G401 (cell line): ENCODE data around the gene MBOAT1. TPM values are rescaled to one million over a fixed set of nuclear protein-coding genes. Genes with fewer than 3 reads are reported as not detected.
"Not testable (repeated sequence)": the region's sequence is repeated elsewhere in the genome, so short reads cannot be mapped to it uniquely, and the experiment has no call there.

Experiments used
- DNase-seq: peaks from one replicate; pipeline ENCODE4 v3.0.0-alpha.2; 2015; ENCODE audit warnings: low spot score
- in situ Hi-C: cut with HindIII; loops from 2 replicates; pipeline ENCODE4 v1.10.0; 2016; ENCODE audit warnings: low sequenced_read_pairs, mixed read lengths
- total RNA-seq: library from RNA; depleted of rRNA; stranded (reverse); fragments of >200 nt; shearing (Covaris generic); gene quantifications from 2 replicates; pipeline ENCODE4 v1.2.3, GENCODE V29; 2014

The MBOAT1 gene
- total RNA-seq, 1 experiment from 2014 or later: 1.9 TPM

DNA sequence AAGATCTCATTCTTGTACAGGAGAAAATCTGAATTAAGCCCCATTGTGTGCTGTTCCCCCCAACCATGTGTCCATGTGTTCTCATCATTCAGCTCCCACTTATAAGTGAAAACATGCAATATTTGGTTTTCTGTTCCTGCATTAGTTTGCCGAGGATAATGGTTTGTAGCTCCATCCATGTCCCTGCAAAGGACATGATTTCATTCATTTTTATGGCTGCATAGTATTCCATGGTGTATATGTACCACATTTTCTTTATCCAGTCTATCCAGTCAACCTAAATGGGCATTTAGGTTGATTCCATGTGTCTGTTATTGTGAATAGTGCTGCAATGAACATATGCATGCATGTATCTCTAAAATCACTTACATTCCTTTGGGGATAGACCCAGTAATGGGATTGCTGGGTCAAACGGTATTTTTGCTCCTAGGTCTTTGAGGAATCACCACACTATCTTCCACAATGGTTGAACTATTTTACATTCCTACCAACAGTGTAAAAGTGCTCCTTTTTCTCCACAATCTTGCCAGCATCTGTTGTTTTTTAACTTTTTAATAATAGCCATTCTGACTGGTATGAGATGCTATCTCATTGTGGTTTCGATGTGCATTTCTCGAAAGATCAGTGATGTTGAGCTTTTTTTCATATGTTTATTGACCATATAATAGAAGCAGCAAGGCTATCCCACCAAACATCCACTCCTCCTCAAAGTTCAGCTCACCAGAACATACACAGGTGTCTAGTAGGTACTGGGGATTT, 32.8 kb downstream of the MBOAT1 start:
- in situ Hi-C loops, DNase-seq: not testable (repeated sequence)

DNA sequence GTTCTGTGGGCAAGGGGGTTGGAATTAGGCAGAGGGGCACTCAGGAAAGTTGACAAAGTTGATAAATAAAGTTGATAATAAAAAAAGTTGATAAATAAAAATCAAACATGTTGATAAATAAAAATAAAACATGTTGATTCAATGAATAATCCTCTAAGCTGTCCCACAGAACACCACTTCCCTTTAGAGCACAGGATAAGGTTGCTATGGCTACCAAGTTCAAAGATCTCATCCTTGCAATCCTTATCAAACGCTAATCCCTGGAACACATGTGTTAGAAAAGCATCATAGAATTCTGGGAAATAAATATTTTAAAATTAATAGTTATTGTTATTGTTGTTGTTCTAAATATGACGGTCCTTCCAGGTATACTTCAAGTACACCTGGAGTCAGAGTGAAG, 33.9 kb downstream of the MBOAT1 start:
- in situ Hi-C loops: no loop called here
- no peak for DNase-seq

DNA sequence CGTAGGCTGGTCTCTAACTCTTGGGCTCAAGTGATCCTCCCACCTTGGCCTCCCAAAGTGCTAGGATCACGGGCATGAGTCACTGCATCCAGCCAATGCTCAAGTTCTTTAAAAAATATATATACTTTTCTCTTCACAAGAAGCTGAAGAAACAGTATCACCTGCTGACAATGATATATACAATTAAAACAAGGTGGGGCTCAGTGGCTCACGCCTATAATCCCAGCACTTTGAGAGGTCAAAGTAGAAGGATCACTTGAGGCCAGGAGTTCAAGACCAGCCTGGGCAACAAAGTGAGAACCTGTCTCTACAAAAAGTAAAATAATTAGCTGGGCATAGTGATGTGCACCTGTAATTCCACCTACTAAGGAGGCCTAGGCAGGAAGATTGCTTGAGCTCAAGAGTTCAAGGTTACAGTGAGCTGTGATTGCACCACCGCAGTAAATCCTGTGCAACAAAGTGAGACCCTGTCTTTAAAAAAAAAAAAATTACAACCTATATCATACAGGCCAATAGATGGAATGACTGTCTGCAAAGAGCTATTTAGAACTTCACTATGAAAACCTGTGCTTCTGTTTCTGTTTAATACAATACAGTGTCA, 36.4 kb downstream of the MBOAT1 start:
- DNase-seq: no peak
- in situ Hi-C loops: no loop called here

GRCh38 chr6:20173833-20174792, 38.2 kb downstream of the MBOAT1 start:
- in situ Hi-C loops: no loop called here
- DNase-seq: no peak

DNA sequence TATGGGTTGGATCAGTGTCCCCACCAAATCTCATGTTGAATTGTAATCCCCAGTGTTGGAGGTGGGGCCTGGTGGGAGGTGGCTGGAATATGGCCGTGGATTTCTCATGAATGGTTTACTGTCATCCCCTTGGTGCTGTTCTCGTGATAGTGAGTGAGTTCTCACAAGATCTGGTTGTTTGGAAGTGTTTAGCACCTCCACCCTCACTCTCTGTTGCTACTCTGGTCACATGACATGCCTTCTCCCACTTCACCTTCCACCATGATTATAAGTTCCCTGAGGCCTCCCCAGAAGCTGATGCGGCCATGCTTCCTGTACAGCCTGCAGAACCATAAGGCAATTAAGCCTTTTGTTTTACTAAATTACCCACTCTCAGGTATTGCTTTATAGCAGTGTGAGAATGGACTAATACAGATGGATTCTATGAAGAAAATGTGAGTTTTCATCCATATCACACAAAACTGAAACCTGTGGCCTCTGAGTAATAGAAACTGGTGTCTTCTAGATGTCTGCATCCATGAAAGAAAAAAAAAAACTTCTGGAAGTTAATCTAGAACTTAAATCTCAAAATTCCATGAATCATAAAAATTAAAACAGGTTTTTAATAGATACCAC, 39.3 kb downstream of the MBOAT1 start:
- in situ Hi-C loops: no loop called here
- DNase-seq: no peak

- in situ Hi-C loops: no loop called here
Measured at GRCh38 chr6:20170455-20171148, 41.7 kb downstream of the MBOAT1 start.

DNA sequence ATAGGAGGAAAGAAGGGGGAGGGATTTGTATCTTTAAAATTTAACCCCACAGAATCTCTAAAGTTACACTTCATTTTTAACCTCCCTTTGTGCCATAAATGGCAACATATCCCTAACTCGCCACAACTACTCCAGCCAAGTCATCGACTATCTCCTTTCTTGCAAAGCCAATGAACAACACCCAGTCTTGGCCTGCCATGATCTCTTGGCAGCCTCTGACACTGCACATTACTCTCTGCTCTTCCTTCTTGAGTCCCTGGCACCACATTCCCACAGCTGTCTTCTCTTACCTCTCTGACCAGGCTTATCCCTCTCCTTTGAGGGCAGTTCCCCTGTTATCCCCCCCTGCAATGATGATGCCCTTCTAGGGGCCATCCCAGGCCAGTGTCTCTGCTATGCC, 42.5 kb downstream of the MBOAT1 start:
- in situ Hi-C loops: no loop called here
- no peak for DNase-seq

More at GRCh38 chr6:20170455-20171148, 41.7 kb downstream of the MBOAT1 start:
- no peak for DNase-seq

DNA sequence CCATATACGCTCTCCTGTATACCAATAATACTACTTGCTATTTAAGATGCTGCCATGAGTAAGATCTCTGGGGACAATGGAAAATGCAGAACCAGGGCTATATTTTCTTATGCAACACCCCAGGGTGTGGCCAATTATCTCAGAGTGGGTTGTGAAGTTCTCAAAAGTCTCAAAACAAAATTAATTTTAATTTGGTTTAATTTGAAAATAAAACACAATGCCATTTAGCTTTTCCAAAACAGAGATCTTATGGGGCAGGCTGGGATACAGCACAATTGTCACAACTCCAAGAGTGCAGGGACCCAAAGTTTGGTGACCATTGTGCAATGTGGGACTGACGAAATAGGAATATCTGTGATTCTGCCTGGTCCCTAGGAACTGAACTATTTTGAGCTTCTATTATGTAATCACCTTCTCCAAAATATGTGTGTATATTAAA, 43.1 kb downstream of the MBOAT1 start:
- in situ Hi-C loops: no loop called here
- DNase-seq: no peak

DNA sequence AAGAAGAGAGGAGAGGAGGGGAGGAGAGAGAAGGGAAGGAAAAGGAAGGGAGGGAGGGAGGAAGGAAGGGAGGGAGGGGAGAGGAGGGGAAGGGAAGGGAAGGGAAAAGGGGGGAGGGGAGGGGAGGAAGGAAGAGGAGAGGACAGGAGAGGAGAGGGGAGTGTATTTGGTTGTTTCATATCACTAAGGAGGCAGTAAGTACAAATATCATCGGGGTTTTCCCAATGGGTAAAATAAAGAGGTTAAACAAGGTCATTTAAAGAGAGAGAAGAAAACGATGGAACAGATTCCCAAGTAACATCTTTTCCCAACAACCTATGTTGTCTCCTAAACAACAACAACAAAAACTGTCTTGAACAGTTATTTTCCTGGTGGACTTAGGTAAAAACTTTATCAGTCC, 43.6 kb downstream of the MBOAT1 start:
- in situ Hi-C loops: no loop called here
- no peak for DNase-seq

DNA sequence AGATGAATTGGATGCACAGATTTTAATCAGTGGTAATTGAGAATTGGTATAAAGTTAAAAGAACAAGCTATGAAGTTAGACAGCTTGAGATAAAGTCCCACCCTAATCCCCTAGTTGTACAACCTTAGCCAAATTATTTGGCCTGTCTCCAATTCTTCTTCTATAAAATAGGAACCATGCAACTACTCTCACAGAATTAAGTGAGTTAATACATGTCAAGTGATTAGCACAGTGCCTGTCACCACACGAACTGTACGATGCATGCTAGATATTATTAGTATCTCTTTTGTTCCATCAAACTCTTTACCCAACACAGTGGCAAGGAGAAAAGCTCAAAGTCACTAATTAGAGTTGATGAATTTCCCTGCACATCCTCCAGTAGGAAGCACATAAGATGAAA, 44.7 kb downstream of the MBOAT1 start:
- in situ Hi-C loops: no loop called here

GRCh38 chr6:20166210-20166609, 46.1 kb downstream of the MBOAT1 start:
- in situ Hi-C loops: no loop called here
- no peak for DNase-seq

More for the DNA sequence above, 44.7 kb downstream of the MBOAT1 start:
- DNase-seq: no peak

GRCh38 chr6:20162515-20162914, 49.8 kb downstream of the MBOAT1 start:
- in situ Hi-C loops: no loop called here
- no peak for DNase-seq

DNA sequence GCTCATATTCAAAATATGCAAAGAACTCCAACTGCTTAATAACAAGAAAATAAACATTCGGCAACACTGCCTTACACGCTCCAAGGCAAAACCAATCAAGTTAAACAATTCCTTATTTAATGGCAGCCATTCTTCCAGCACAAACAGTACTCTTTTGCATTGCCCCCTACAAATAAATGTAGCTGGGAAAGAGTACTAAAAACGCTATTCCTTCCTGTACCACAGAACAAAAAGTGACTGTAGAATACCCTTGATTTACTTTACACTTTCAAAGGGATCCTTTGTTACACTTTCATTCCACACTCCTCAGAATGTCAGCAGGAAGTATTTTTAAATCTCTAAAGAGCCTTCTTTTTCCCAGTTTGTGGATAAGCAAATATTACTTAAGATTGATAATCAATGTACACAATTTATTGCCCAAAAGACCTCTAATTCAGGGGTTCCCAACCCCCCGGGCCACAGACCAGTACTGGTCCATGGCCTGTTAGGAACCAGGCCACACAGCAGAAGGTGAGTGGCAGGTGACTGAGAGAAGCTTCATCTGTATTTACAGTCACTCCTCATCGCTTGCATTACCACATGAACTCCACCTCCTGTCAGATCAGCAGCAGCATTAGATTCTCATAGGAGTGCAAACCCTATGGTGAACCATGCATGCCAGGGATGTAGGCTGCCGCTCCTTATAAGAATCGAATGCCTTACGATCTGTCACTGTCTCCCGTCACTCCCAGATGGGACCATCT, 51.6 kb downstream of the MBOAT1 start:
- in situ Hi-C loops: no loop called here

DNA sequence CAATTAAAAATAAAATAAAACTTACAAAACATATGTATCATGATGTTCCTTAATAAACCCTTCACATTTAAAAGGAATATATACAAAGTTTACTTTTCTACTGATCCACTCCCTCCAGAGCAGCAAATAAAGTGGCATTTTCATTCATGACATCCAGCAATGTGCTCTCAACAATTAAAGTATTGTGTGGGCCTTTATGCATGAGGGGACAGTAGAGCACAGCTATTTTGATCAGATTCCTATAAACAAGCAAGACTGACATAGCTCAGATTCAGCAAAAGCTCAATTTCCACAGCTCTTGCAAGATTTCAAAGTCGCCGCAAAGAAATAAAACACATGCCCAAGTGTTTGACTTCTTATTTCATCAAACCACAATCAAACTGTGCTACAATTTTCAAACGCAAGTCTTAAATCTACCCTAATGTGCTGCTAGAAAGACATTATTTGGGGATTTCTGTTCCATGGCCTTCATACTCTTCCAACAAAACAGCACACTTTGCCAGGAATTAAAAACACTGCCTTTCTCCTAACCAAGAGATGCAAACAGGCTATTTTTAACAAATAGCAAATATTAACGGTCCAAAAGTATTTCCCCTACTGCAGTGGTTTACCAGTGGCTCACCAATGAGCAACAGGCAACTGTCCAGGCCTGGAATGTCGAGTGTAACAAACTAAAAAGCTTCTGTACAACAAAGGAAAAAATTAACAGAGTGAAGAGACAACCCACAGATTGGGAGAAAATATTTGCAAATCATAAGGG, 52.3 kb downstream of the MBOAT1 start:
- no peak for DNase-seq
- in situ Hi-C loops: no loop called here

More for the DNA sequence above, 51.6 kb downstream of the MBOAT1 start:
- no peak for DNase-seq

DNA sequence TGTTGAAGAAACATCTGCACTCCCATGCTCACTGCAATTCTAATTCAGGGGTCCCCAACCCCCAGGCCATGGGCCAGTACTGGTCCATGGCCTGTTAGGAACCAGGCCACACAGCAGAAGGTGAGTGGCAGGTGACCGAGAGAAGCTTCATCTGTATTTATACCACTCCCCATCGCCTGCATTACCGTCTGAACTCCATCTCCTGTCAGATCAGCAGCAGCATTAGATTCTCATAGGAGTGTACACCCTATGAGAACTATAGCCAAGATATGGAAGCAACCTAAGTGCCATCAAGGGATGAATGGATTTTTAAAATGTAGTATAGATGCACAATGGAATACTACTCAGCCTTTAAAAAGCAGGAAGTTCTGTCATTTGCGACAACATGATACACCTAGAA, 53.2 kb downstream of the MBOAT1 start:
- no peak for DNase-seq
- in situ Hi-C loops: no loop called here

- no peak for DNase-seq
- in situ Hi-C loops: no loop called here
Measured at GRCh38 chr6:20158676-20159075, 53.6 kb downstream of the MBOAT1 start.

- no peak for DNase-seq
- in situ Hi-C loops: no loop called here
Measured at GRCh38 chr6:20156824-20157223, 55.4 kb downstream of the MBOAT1 start.
